ENCODE data around the gene NSG2. TPM values are rescaled to one million over a fixed set of nuclear protein-coding genes. Genes with fewer than 3 reads are reported as not detected.

NSG2 gene
- total and polyA plus RNA-seq, 3 donors from 2014 or later = 7.2 to 11.3 (median 8.4) TPM

GRCh38 chr5:174074369-174074768, 28.9 kb downstream of the NSG2 start:
- Histone ChIP-seq H3K4me3 (no peak overlapping the region), H3K36me3 (ENCODE audit: low read depth, missing control alignments) (no peaks in the 10 kb centered on the region), H3K27me3 (no peaks in the 10 kb centered on the region), H3K4me1 (no peaks in the 10 kb centered on the region), H3K9me3 (no peaks in the 10 kb centered on the region), H3K27ac (no peak overlapping the region)
- TF ChIP-seq CTCF (IDR thresholded peaks at IDR 0.05) (no peak), POLR2A (IDR thresholded peaks at IDR 0.05) (no peak)
- intact Hi-C loops (cut with DNase I; ENCODE audit: low total_unique reads) = no loop called here
- 96 to 97% methylated on average over 7 of the region's 7 CpGs for WGBS, 2 donors
- no peak for DNase-seq

- H3K4me1 ChIP-seq = no peaks in the 10 kb centered on the region
- H3K27me3 ChIP-seq = no peaks in the 10 kb centered on the region
- no peak overlapping the region for H3K4me3 ChIP-seq
- no peak overlapping the region for H3K27ac ChIP-seq
- intact Hi-C loops (cut with DNase I; ENCODE audit: low total_unique reads) = no loop called here
- no peaks in the 10 kb centered on the region for H3K9me3 ChIP-seq
- 82 to 85% methylated on average over 3 of the region's 3 CpGs for WGBS, 2 donors
- H3K36me3 ChIP-seq (ENCODE audit: low read depth, missing control alignments) = no peaks in the 10 kb centered on the region
- no peak for TF ChIP-seq POLR2A (IDR thresholded peaks at IDR 0.05)
- TF ChIP-seq CTCF (IDR thresholded peaks at IDR 0.05) = no peak
- DNase-seq = no peak
Observed at GRCh38 chr5:174078416-174078815, 32.9 kb downstream of the NSG2 start.

GRCh38 chr5:174082286-174082685, 36.8 kb downstream of the NSG2 start:
- WGBS, 2 donors = 89 to 92% methylated on average over 2 of the region's 2 CpGs
- no peak overlapping the region for H3K4me3 ChIP-seq
- no peak for DNase-seq
- TF ChIP-seq CTCF (IDR thresholded peaks at IDR 0.05) (no peak), POLR2A (IDR thresholded peaks at IDR 0.05) (no peak)
- H3K27ac ChIP-seq = no peak overlapping the region
- H3K27me3 ChIP-seq = no peaks in the 10 kb centered on the region
- intact Hi-C loops (cut with DNase I; ENCODE audit: low total_unique reads) = no loop called here
- H3K4me1 ChIP-seq = no peaks in the 10 kb centered on the region
- no peaks in the 10 kb centered on the region for H3K9me3 ChIP-seq
- no peaks in the 10 kb centered on the region for H3K36me3 ChIP-seq (ENCODE audit: low read depth, missing control alignments)

GRCh38 chr5:174083056-174083827, 37.7 kb downstream of the NSG2 start:
- no peaks in the 10 kb centered on the region for H3K9me3 ChIP-seq
- no peaks in the 10 kb centered on the region for H3K36me3 ChIP-seq (ENCODE audit: low read depth, missing control alignments)
- 84 to 85% methylated on average over 12 of the region's 12 CpGs for WGBS, 2 donors
- no peak overlapping the region for H3K4me3 ChIP-seq
- intact Hi-C loops (cut with DNase I; ENCODE audit: low total_unique reads) = no loop called here
- no peaks in the 10 kb centered on the region for H3K4me1 ChIP-seq
- no peak for TF ChIP-seq CTCF (IDR thresholded peaks at IDR 0.05)
- TF ChIP-seq POLR2A (IDR thresholded peaks at IDR 0.05) = no peak
- H3K27me3 ChIP-seq = no peaks in the 10 kb centered on the region
- no peak overlapping the region for H3K27ac ChIP-seq
- no peak for DNase-seq

- H3K4me1 ChIP-seq = no peaks in the 10 kb centered on the region
- no peaks in the 10 kb centered on the region for H3K36me3 ChIP-seq (ENCODE audit: low read depth, missing control alignments)
- no peak overlapping the region for H3K4me3 ChIP-seq
- H3K9me3 ChIP-seq = no peaks in the 10 kb centered on the region
- no peaks in the 10 kb centered on the region for H3K27me3 ChIP-seq
- intact Hi-C loops (cut with DNase I; ENCODE audit: low total_unique reads) = no loop called here
- TF ChIP-seq CTCF (IDR thresholded peaks at IDR 0.05) (no peak), POLR2A (IDR thresholded peaks at IDR 0.05) (no peak)
- WGBS, 2 donors = 79 to 84% methylated on average over 6 to 8 of the region's 8 CpGs
- DNase-seq = no peak
- H3K27ac ChIP-seq = no peak overlapping the region
Observed at GRCh38 chr5:174084691-174085154, 39.2 kb downstream of the NSG2 start.

All from testis (tissue), 3 donors.